Astrocyte of the cerebellum (primary cell): ENCODE results near the gene NPRL2.

Experiments used
- DNase-seq: peaks from one replicate; pipeline ENCODE4 v3.0.0-alpha.2; 2011; ENCODE audit warnings: low read depth
- H3K4me3 ChIP-seq: 2 replicates; pipeline ENCODE4 v1.5.1; 2011; ENCODE audit warnings: mild to moderate bottlenecking, low read depth, low read length, moderate library complexity
- in situ Hi-C: cut with HindIII; loops from 2 replicates; pipeline ENCODE4 v1.10.0; 2017; ENCODE audit warnings: low sequenced_read_pairs
- TF ChIP-seq, protein P1 (sequence below): IDR thresholded peaks from 2 replicates; pipeline ENCODE4 v1.5.1; 2012; ENCODE audit warnings: low read length, low read depth, moderate library complexity, mild to moderate bottlenecking; ENCODE audit errors: missing control alignments

Gene NPRL2

GRCh38 chr3:50324351-50325112 is 26.0 kb downstream of the NPRL2 start:
- H3K4me3 ChIP-seq, result no peak overlapping the region
- in situ Hi-C loops, result no loop called here
- TF ChIP-seq, protein P1, sequence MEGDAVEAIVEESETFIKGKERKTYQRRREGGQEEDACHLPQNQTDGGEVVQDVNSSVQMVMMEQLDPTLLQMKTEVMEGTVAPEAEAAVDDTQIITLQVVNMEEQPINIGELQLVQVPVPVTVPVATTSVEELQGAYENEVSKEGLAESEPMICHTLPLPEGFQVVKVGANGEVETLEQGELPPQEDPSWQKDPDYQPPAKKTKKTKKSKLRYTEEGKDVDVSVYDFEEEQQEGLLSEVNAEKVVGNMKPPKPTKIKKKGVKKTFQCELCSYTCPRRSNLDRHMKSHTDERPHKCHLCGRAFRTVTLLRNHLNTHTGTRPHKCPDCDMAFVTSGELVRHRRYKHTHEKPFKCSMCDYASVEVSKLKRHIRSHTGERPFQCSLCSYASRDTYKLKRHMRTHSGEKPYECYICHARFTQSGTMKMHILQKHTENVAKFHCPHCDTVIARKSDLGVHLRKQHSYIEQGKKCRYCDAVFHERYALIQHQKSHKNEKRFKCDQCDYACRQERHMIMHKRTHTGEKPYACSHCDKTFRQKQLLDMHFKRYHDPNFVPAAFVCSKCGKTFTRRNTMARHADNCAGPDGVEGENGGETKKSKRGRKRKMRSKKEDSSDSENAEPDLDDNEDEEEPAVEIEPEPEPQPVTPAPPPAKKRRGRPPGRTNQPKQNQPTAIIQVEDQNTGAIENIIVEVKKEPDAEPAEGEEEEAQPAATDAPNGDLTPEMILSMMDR, result peak; percentile 92
- DNase-seq, result peak; percentile 46

GRCh38 chr3:50323614-50324199 is 26.9 kb downstream of the NPRL2 start:
- in situ Hi-C loops, result no loop called here
- TF ChIP-seq, protein P1, result peak; percentile 2
- no peak for DNase-seq
- no peak overlapping the region for H3K4me3 ChIP-seq

DNA sequence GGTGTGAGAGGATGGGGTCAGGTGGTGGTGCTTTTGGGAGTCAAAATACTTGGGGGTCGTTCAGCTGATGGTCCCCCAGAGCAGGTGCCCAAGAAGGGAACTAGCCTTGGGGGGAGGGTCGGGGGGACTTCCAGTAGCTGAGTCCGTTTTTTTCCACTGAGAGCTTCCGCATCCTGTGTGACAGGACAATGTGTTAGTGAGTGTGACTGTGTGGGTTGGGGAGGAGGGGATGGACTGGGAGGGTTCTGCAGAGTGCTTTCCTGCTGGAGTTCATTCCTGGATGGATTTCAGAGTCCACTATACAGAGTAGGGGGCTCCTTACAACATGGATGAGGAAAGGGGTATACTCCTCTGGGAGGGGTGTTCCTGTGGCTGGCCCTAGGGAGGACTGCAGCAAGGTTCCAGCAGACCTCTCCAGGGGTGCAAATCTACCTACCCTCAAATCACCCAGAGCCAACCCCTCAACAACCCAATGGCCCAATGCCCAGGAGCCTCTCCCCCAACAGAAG is 27.4 kb downstream of the NPRL2 start:
- no peak overlapping the region for H3K4me3 ChIP-seq
- TF ChIP-seq, protein P1, result no peak
- DNase-seq, result no peak
- in situ Hi-C loops, result no loop called here

DNA sequence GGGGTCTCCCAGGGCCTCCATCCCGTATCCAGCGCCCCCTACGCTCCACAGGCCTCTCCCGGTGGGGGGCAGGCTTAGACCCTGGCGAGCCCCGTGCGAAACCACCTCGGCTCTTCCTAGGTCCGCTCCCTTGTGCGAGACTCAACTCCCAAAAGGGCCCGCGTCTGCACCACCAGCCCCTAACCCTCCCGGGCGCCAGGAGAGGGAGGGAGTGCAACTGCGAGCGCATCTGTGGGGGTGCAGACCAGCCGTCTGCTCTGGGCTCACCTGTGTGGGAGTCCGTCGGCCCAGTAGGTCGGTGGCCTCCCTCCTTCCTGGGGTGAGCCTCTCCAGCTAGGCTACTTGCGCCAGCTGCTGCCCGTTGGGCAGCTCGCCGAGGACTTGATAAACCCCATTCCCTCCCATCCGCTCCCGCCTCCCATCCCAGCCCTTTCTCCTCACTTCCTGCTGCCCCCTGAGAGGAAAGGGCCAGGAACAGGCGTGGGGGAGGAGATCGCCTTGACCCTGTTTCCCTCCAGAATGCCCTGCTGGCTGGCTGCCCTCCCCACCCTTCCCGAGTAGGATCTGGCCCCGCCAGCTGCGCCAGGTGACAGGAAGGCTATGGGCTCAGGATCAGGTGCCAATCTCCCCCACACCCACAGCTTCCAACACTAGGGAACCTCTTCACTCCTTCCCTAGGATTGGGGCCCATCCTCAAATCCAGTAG is 28.0 kb downstream of the NPRL2 start, which contains the start of gene HYAL2:
TSS of gene HYAL2 (minus strand) at position 360 of the 706 bp plus-strand sequence. CDS start 2,256 bp downstream, outside the sequence.
- no peak for DNase-seq
- peak within 1 kb of the TSS; percentile 77 for H3K4me3 ChIP-seq
- TF ChIP-seq, protein P1, result no peak
- in situ Hi-C loops, result no loop called here

DNA sequence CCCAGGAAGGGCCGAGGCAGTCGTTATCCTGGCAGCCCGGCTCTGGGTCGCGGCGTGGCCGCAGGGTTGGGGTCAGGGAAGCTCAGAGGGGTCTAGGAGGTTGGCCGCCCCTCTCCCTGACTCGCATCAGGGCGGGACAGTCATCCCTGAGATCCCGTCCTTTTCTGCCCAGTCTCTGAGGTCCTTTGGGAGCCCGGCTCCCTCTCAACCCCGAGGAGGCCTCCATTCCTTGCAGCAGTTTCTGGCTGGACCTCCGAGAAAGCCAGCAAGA is 28.5 kb downstream of the NPRL2 start:
- TF ChIP-seq, protein P1, result no peak
- in situ Hi-C loops, result no loop called here
- DNase-seq, result no peak
- H3K4me3 ChIP-seq, result peak overlapping the region; percentile 77

- DNase-seq, result peak; percentile 63
- TF ChIP-seq, protein P1, result peak; percentile 52
- in situ Hi-C loops, result no loop called here
- H3K4me3 ChIP-seq, result peak overlapping the region; percentile 77
Observed at GRCh38 chr3:50321336-50322114, 29.1 kb downstream of the NPRL2 start.
